Measurements from ENCODE around the gene PALD1. TPM values are rescaled to one million over a fixed set of nuclear protein-coding genes. Genes with fewer than 3 reads are reported as not detected.
"Not testable (repeated sequence)": the region's sequence is repeated elsewhere in the genome, so short reads cannot be mapped to it uniquely, and the experiment has no call there.

The PALD1 gene
- total RNA-seq, 1 donor from 2014 or later = 5.2 TPM

GRCh38 chr10:70604106-70604505 lies 125.5 kb downstream of the PALD1 start:
- ATAC-seq (no peak), DNase-seq (no peak)
- intact Hi-C loops (cut with micrococcal nuclease) = no loop called here

- no peak for ATAC-seq
- no peak for DNase-seq
- intact Hi-C loops (cut with micrococcal nuclease) = no loop called here
Measured at GRCh38 chr10:70605161-70605560, 126.6 kb downstream of the PALD1 start.

- DNase-seq (no peak), ATAC-seq (no peak)
- intact Hi-C loops (cut with micrococcal nuclease) = no loop called here
Measured at GRCh38 chr10:70607936-70608335, 129.4 kb downstream of the PALD1 start.

- ATAC-seq = no peak
- intact Hi-C loops (cut with micrococcal nuclease) = no loop called here
- DNase-seq = no peak
Measured at GRCh38 chr10:70613941-70614340, 135.4 kb downstream of the PALD1 start.

GRCh38 chr10:70614364-70614763 lies 135.8 kb downstream of the PALD1 start:
- intact Hi-C loops (cut with micrococcal nuclease); DNase-seq; ATAC-seq: not testable (repeated sequence)

GRCh38 chr10:70615211-70615610 lies 136.6 kb downstream of the PALD1 start:
- ATAC-seq (no peak), DNase-seq (no peak)
- intact Hi-C loops (cut with micrococcal nuclease) = no loop called here

GRCh38 chr10:70615784-70616522 lies 137.4 kb downstream of the PALD1 start:
- no peak for DNase-seq
- intact Hi-C loops (cut with micrococcal nuclease) = no loop called here
- ATAC-seq = no peak

- DNase-seq (no peak), ATAC-seq (no peak)
- intact Hi-C loops (cut with micrococcal nuclease) = no loop called here
Measured at GRCh38 chr10:70616761-70617160, 138.2 kb downstream of the PALD1 start.

Other genes with a start within 250 kb of the PALD1 start
- gene PPA1, start 245.3 kb upstream of the PALD1 start, total RNA-seq = 106 TPM
- gene NPFFR1, start 194.8 kb upstream of the PALD1 start, total RNA-seq = 0.02 TPM
- gene LRRC20, start 96.1 kb upstream of the PALD1 start, total RNA-seq = 60.9 TPM
- gene EIF4EBP2, start 74.6 kb upstream of the PALD1 start, total RNA-seq = 88.4 TPM
- gene NODAL, start 37.1 kb upstream of the PALD1 start, total RNA-seq = not detected
- gene PRF1, start 124.0 kb downstream of the PALD1 start, total RNA-seq = 3.2 TPM
- 0.10 TPM for gene ADAMTS14, start 193.7 kb downstream of the PALD1 start, total RNA-seq